Subcutaneous adipose tissue (tissue), 4 donors: ENCODE measurements around the gene AFG1L. TPM values are rescaled to one million over a fixed set of nuclear protein-coding genes. Genes with fewer than 3 reads are reported as not detected.

ENCODE experiments used
- CTCF ChIP-seq: fragments of 450-650 bp; IDR thresholded peaks from one replicate; pipeline ENCODE4 v1.5.1; 2016; ENCODE audit warnings: low read depth, mild to moderate bottlenecking, control low read depth, antibody characterized with exemption, moderate library complexity
- total RNA-seq, 4 donors: library from RNA; depleted of rRNA; stranded (reverse); fragments of >200 nt; gene quantifications; one replicate each; pipeline ENCODE4 v1.1.0, GENCODE V29; 2016

The AFG1L gene
- total RNA-seq, 4 donors from 2014 or later = 1.9 to 4.4 (median 2.9) TPM

- no peak for TF ChIP-seq CTCF
Observed at GRCh38 chr6:108364470-108364869, 69.6 kb downstream of the AFG1L start.

- TF ChIP-seq CTCF = no peak
Observed at GRCh38 chr6:108365478-108365877, 70.6 kb downstream of the AFG1L start.

DNA sequence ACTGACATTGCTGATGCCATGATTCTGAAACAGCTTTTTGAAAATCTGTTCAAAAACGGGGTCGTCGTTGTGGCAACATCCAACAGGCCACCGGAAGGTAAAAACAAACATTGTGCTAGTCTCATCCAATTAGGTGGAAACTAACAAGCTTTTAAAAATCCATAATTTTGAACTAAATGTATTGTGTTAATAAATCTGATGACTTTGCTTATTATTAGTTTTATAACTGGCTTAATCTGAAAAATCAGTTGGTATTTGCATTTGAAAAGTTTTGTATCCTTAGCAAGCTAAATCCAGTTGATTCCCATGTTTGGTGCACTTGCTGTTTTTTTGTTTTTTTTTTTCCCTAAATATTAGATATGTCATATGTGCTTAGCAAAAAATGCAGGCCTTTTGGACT is 71.4 kb downstream of the AFG1L start:
- no peak for TF ChIP-seq CTCF

DNA sequence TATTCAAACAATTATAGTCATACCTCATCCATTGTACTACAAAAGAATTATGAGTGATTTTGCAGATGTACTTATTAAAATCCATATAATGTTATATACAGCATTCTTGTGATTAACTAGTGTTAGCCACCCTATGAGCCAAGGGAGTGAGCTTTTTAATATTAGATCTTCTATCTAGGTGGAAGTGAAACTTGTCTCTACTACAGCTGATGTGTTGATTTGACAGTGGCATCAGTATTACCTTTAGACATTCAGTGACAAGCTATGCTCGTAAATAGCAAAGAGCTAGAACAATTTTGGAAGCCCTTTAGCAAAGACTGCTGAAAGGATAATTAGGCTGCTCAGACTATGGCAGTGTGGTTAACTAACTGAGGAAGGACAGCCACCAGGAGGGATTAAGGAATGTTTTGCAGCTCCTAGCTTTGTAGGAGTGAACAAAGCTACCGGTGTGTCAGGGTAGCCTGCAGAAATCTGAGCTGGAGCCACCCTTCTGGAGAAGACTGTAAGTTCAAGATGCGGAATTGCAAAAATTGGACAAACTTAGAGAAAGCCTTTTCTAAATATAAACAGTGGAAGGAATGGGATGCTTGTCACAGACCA is 73.7 kb downstream of the AFG1L start:
- no peak for TF ChIP-seq CTCF

DNA sequence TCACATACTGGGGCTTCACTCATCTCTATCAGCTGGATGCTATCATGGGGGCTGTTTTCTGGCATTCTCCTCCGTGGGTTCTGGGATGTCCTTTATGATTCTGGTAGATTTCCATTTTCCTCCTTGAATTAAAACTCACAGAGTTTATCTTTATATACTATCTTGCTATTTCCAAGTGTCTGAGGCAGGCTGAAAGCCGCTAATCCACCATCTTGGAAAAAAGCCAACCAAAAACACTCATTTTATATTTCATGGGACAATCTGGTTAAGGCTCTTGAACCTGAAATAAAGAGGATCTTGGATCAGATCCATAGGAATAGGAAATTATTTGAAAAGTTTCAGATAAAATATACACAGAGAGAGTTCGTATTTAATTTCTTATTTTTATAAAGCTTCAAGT is 86.0 kb downstream of the AFG1L start:
- no peak for TF ChIP-seq CTCF

GRCh38 chr6:108383981-108384380 is 89.1 kb downstream of the AFG1L start:
- no peak for TF ChIP-seq CTCF

- no peak for TF ChIP-seq CTCF
Observed at GRCh38 chr6:108395297-108395696, 100.4 kb downstream of the AFG1L start.

GRCh38 chr6:108403236-108403635 is 108.4 kb downstream of the AFG1L start:
- no peak for TF ChIP-seq CTCF
